Activated CD4-positive, alpha-beta T cell treated with anti-CD3 and anti-CD28 coated beads, Interleukin-2, Interleukin-6, amounts not matched to agents 100 ng/mL and 50 ng/mL, durations not matched to agents 16 hours and 8 hours (primary cell): Measurements from ENCODE around the gene MMP1.

Experiments
- DNase-seq: peaks from one replicate; pipeline ENCODE4 v3.0.0-alpha.2; 2020

MMP1 gene

GRCh38 chr11:102798012-102798746 lies at the start of gene MMP1:
MMP1 (minus strand) TSS chr11:102798160; CDS start chr11:102798092, 68 bp downstream.
- no peak for DNase-seq

- no peak for DNase-seq
Measured at GRCh38 chr11:102846292-102846691, 48.3 kb upstream of the MMP1 start.

DNA sequence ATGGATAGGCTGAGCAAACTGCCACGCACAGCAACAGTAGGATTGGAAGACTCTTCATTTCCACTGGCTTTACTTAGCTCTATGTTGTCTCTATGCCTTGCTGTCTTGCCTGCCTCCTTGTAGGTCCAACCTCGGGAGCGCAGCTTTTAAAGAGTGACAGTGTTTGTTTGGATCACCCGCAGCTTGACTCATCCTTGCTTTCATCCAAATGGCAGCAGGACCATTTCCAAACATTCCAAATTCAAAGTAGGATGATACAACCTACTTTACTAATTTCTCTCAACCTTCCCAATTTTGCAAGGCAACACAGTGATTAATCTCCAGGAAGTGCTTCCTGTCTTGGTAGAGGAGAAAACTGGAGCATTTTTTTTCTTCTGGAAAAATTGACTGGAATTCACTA lies 45.5 kb upstream of the MMP1 start, which contains the start of gene MMP3:
MMP3 (minus strand) TSS at position 121 of the 400 bp plus-strand sequence; CDS start at position 58, 63 bp downstream.
- DNase-seq: no peak

GRCh38 chr11:102842930-102843329 lies 45.0 kb upstream of the MMP1 start:
- DNase-seq: no peak

DNA sequence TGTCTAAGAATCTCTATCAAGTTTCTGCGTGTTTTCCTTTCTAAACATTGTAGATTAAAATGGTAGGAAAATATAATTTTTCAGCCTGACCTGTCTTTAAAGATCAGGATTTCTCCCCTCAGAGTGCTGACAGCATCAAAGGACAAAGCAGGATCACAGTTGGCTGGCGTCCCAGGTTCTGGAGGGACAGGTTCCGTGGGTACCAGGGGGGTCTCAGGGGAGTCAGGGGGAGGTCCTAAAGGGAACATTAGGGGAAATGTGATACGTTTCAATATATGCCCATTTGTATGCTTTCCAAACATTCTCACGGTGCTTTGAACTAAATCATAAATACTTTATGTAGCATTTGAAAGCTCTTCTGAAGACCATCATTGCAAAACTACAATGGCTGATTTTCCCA lies 42.1 kb upstream of the MMP1 start:
- DNase-seq: no peak

GRCh38 chr11:102837646-102838045 lies 39.7 kb upstream of the MMP1 start:
- DNase-seq: no peak

GRCh38 chr11:102837156-102837555 lies 39.2 kb upstream of the MMP1 start:
- no peak for DNase-seq

- no peak for DNase-seq
Measured at GRCh38 chr11:102836290-102836875, 38.4 kb upstream of the MMP1 start.

GRCh38 chr11:102833731-102834130 lies 35.8 kb upstream of the MMP1 start:
- DNase-seq: no peak

DNA sequence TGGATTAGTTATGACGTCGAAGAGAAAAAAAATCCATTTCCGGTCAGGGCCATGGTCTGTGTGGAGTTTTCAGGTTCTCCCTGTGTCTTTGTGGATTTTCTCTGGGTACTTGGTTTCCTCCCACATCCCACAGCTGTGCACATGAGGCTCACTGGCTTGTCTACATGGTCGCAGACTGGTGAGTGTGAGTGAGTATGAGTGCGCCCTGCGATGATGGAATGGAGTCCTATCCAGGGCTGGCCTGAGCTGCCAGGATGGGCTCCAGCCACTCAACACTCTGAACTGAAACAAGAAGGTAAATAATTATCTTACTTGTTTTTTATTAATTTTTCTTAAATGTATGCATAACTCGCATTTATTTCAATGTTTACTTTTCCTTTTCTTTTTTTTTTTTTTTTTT lies 34.7 kb upstream of the MMP1 start:
- no peak for DNase-seq

DNA sequence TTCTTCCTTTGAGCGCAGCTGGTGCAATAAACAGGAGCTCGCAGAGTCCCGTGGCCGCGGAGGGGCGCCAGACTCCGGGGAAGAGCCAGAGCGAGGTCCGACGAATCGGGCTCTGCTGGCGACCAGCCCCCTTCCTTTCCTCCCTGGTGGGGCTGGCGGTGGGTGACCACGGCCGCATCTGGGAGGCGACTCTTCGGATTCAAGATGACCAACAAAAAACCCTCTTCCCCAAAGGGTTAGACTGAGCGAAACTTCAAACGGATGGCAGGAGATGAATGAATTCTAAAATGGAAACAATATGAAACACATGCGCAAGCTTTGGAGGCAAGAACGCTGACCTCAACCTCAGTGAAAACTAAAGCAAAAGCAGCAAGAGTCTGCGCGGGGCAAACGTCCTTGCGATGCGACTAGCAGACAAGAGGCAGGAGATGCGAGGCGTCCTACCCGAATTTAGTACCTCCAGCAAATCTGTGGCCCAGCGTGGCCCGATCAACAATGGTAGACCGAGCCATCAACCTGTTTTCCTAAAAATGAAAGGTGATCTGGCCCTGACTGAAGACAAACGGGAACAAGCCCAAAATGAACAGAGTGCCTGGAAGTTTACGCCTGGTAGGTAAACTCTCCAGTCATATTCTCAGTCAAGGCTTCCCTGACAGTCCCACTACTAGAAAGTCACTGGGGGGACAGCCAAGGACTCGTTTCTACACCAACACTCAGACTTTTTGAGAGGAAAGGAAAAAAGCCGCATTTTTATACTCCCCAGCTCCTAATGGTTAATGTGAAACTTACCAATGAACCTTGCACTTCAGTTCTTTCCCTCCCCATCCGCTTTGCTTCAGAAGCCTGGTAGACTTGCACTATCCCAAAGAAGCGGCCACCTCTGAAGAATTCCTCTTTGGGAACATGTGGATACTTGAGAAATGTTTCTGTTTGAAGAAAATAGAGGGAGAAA lies 33.8 kb upstream of the MMP1 start:
- peak; percentile 33 for DNase-seq

DNA sequence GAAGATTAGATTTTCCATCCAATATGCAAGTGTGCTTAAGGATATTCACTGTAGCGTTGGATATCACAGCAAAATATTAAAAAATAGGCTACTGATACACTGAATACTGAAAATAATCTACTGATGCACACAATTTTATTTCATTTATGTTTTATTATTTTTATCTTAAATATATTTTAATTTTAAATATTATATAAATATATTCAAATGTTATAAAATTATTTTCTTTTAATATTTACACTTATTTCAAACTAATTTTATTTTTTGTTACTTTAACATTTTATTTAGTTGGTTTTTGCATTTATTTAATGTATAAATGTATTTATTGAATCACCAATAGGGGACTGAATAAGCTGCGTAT lies 33.1 kb upstream of the MMP1 start:
- DNase-seq: no peak

- no peak for DNase-seq
Measured at GRCh38 chr11:102830001-102830727, 32.2 kb upstream of the MMP1 start.

- no peak for DNase-seq
Measured at GRCh38 chr11:102829316-102830000, 31.5 kb upstream of the MMP1 start.

DNA sequence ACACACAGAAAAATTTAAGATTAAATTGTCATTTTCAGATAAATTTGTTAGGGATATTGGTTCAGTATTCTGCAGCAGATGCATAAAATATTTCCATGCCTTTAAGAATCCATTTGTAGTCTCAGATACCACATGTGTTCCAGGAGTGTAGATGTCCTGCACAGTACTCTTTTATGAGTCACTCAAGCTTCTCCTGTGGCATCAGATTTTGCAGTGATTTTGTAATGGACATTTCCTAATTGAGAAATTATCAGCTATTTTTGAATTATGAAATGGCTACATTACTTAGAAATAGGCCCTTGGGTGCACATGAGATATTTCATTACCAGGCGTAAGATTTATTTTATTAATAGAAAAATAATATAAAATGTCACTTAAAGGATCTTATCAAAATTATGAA lies 26.6 kb upstream of the MMP1 start:
- no peak for DNase-seq

GRCh38 chr11:102819491-102819890 lies 21.5 kb upstream of the MMP1 start:
- DNase-seq: no peak

GRCh38 chr11:102813484-102813883 lies 15.5 kb upstream of the MMP1 start:
- no peak for DNase-seq

DNA sequence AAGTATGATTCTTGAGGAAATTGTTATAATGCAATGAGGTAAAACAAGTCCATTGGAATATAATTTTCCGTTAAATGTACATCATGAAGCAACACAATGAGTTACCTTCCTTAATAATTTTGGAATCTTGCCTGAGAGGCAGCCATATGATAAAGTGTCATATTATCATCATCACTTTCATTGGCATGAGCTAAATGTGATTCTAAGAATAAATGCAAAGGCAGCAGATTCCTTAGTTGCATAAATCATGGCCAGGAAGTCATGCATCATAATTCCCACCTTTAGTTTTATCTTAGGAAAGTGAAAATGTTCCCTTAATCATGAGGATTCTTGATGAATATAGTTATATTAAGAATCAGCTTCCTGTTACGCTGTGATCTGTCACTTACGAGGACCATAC lies 14.2 kb upstream of the MMP1 start:
- no peak for DNase-seq

DNA sequence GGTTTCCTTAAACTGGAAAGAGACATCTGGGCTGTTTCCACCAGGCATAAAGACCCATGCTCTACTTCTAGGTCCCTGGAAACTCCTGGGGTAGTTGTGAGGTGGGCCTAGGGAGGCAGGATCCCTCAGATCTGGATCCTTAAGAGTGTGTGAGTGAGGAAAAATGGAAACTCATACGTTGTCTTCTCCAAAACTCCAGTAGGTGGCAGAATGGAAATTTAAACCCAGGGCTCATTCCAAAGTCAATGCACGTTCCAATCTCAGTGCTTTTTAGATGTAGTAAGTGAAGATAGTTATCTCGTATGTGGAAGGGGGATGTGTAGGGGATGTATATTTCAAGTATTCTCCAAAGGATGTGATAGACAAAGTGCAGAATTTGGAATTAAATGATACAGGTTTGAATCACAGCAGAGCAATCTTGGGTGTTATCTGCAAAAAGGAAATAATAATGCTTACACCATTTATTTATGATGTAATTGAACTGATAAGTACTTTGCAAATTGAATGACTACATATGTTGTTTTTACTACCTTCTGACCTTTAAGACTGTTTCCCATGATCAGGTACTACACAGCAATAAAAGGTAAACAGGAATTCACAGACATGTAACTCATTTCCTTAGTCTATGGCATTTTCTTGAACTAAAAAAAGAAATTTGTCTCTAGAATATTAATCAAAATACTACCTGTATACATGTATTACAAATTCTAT lies 13.1 kb upstream of the MMP1 start:
- no peak for DNase-seq

DNA sequence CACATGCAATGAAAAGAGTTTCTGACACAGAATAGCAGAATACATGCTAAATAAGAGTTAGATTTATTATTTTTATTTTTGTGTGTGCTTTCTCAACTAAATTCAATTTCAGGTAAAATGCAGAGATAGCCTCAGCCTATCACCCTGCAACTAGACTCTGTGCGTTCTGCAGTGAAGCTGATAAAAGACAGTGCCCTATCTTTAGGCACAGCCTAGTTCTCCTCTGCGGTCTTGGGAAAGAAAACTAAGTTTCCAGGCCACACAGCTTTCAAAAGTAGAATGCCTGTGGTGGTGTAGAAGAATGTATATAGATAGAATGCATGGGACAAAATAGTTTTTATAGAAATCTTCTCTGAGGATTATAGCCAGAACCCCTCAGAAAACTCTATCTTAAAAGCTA lies 12.0 kb upstream of the MMP1 start:
- no peak for DNase-seq

DNA sequence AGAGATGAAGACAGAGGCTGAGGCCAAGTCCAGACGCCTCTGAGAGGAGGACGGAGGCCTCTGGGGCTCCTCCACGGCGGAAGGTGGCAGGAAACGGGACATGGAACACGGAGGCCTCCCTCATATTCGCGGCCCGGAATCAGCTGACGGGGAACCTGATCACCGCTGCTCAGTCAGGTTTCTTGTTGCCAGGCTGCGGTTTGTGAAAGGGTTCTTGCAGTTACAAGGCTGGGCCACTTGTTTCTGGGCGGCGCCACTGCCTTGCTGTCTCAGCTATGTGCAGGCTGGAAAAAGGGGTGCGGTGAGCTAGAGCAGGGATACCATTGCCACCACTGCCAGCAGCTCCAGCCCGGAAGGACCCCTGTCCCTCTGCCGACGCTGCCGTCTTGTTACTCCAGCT lies 10.0 kb upstream of the MMP1 start:
- peak; percentile 30 for DNase-seq

GRCh38 chr11:102806296-102806695 lies 8.3 kb upstream of the MMP1 start:
- DNase-seq: no peak
